ENCODE measurements around the gene VPS13C. TPM values are rescaled to one million over a fixed set of nuclear protein-coding genes. Genes with fewer than 3 reads are reported as not detected.

The VPS13C gene
- total and polyA plus RNA-seq, 2 experiments from 2014 or later, result 8.7 to 21.7 TPM

DNA sequence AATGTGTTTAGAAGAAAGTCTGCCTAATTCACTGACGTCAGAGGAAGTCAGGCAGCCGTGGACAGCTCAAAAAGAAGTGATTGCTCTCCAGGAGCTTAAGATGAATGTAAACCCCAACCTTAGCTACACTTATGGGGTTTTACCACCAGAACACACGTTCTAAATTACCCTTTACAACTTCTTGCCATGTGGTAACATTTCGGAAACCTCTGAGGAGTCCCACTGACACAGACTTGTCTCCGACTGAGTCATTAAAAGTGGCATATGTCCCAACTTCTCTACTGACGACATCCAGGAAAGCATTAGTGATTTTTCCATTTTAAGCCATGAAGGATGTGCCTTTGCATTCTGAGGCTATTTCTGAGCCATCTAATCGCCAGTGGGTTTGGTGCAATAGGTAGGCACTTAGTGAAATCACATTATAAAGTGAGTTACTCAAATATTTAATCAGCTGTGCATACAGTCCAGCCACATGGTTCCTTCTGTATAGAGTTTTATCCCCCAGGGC is 38.9 kb upstream of the VPS13C start:
- no peaks in the 10 kb centered on the region for H3K36me3 ChIP-seq (ENCODE audit: low read depth)
- no peaks in the 10 kb centered on the region for H3K9me2 ChIP-seq (ENCODE audit: insufficient read depth)
- peak overlapping the region; percentile 69 for H3K4me2 ChIP-seq (ENCODE audit: unreplicated experiment)
- peaks cover 14% of the 10 kb centered on the region for H3F3A ChIP-seq (ENCODE audit: insufficient read depth)
- no peaks in the 10 kb centered on the region for H3K79me2 ChIP-seq (ENCODE audit: insufficient read depth)
- no peaks in the 10 kb centered on the region for H3K27me3 ChIP-seq (replicated peaks; ENCODE audit: insufficient read depth)
- no peaks in the 10 kb centered on the region for H3K9me3 ChIP-seq (ENCODE audit: low read depth)
- peaks cover 11% of the 10 kb centered on the region for H3K4me1 ChIP-seq (ENCODE audit: insufficient read depth)
- H3K9ac ChIP-seq, result peak overlapping the region; percentile 55
- TF ChIP-seq EZH2phosphoT487 (IDR thresholded peaks at IDR 0.05; ENCODE audit: insufficient read depth, low read depth), result no peak
- TF ChIP-seq EZH2 (IDR thresholded peaks at IDR 0.05; ENCODE audit: insufficient read depth, poor library complexity, severe bottlenecking), result no peak
- peak; percentile 95 for DNase-seq
- no peaks in the 10 kb centered on the region for H4K20me1 ChIP-seq (ENCODE audit: insufficient read depth)
- H3K4me3 ChIP-seq, result peak overlapping the region; percentile 56
- peak overlapping the region; percentile 77 for H3K27ac ChIP-seq
- WGBS, 2 experiments (ENCODE audit: low coverage in 1 of 2, low lambda C conversion rate in 2 of 2, missing lambda C conversion rate in 2 of 2), result 2% methylated on average over 7 of the region's 7 CpGs
- in situ Hi-C loops (cut with MboI), result no loop called here
- peak overlapping the region; percentile 42; the same call in 1 of the 2 replicates for H2AFZ ChIP-seq

DNA sequence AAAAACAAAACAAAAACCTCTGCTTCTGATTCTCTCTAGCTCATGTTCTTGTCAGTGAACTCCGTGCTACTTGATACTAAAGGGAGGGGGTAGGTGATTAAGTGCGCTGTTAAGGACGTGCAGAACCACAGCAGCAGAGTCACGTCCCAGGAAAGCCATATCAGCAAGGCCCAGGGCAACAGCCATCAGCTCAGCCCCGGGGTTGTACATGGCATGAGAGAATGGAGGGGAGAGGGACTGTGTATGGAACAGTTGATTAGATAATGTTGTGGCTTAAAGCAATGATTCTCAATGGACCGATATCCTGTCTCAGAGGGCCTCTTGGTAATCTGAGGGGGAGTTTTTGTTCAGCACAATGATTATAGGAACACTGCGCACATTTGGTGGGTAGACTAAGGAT is 34.1 kb upstream of the VPS13C start:
- H3K4me2 ChIP-seq (ENCODE audit: unreplicated experiment), result no peak overlapping the region
- H3K9me2 ChIP-seq (ENCODE audit: insufficient read depth), result no peaks in the 10 kb centered on the region
- no peaks in the 10 kb centered on the region for H3K9me3 ChIP-seq (ENCODE audit: low read depth)
- H4K20me1 ChIP-seq (ENCODE audit: insufficient read depth), result no peaks in the 10 kb centered on the region
- in situ Hi-C loops (cut with MboI), result no loop called here
- H3K27me3 ChIP-seq (replicated peaks; ENCODE audit: insufficient read depth), result no peaks in the 10 kb centered on the region
- no peak overlapping the region for H3K4me3 ChIP-seq
- H3K4me1 ChIP-seq (ENCODE audit: insufficient read depth), result peaks cover 9% of the 10 kb centered on the region
- H2AFZ ChIP-seq, result no peak overlapping the region
- no peak overlapping the region for H3K9ac ChIP-seq
- WGBS, 2 experiments (ENCODE audit: low coverage in 1 of 2, low lambda C conversion rate in 2 of 2, missing lambda C conversion rate in 2 of 2), result 84 to 87% methylated on average over 7 of the region's 7 CpGs
- H3K27ac ChIP-seq, result no peak overlapping the region
- no peak for DNase-seq
- no peaks in the 10 kb centered on the region for H3K79me2 ChIP-seq (ENCODE audit: insufficient read depth)
- H3K36me3 ChIP-seq (ENCODE audit: low read depth), result no peaks in the 10 kb centered on the region
- TF ChIP-seq EZH2phosphoT487 (IDR thresholded peaks at IDR 0.05; ENCODE audit: insufficient read depth, low read depth) (no peak), EZH2 (IDR thresholded peaks at IDR 0.05; ENCODE audit: insufficient read depth, poor library complexity, severe bottlenecking) (no peak)
- H3F3A ChIP-seq (ENCODE audit: insufficient read depth), result peaks cover 11% of the 10 kb centered on the region

DNA sequence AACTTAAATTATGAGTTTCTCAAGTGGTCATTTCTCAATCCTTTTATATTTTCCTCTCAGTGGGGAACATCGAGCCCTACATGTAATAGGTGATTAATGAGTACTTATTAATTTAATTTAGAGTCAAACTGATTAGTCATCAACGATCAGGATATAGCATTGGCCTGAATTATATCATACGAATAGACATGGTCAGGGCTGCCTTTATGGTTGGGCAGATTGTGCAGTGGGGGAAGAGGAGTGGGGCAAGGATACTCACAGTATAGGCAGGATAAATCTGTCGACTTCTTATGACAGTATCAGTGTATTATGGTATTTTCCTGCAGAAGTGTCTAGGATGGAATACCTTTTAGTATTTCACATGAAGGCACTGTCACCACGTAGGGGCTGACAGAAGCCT is 33.6 kb upstream of the VPS13C start:
- Histone ChIP-seq H3K27ac (no peak overlapping the region), H3K9ac (no peak overlapping the region), H3K9me2 (ENCODE audit: insufficient read depth) (no peaks in the 10 kb centered on the region), H2AFZ (no peak overlapping the region), H4K20me1 (ENCODE audit: insufficient read depth) (no peaks in the 10 kb centered on the region), H3K4me2 (ENCODE audit: unreplicated experiment) (no peak overlapping the region), H3K4me3 (no peak overlapping the region), H3K4me1 (ENCODE audit: insufficient read depth) (peaks cover 6% of the 10 kb centered on the region), H3K27me3 (replicated peaks; ENCODE audit: insufficient read depth) (no peaks in the 10 kb centered on the region), H3K9me3 (ENCODE audit: low read depth) (no peaks in the 10 kb centered on the region), H3K36me3 (ENCODE audit: low read depth) (no peaks in the 10 kb centered on the region), H3K79me2 (ENCODE audit: insufficient read depth) (no peaks in the 10 kb centered on the region), H3F3A (ENCODE audit: insufficient read depth) (peaks cover 6% of the 10 kb centered on the region)
- 77 to 83% methylated on average over 5 of the region's 5 CpGs for WGBS, 2 experiments (ENCODE audit: low coverage in 1 of 2, low lambda C conversion rate in 2 of 2, missing lambda C conversion rate in 2 of 2)
- in situ Hi-C loops (cut with MboI), result no loop called here
- DNase-seq, result no peak
- TF ChIP-seq EZH2phosphoT487 (IDR thresholded peaks at IDR 0.05; ENCODE audit: insufficient read depth, low read depth) (no peak), EZH2 (IDR thresholded peaks at IDR 0.05; ENCODE audit: insufficient read depth, poor library complexity, severe bottlenecking) (no peak)

DNA sequence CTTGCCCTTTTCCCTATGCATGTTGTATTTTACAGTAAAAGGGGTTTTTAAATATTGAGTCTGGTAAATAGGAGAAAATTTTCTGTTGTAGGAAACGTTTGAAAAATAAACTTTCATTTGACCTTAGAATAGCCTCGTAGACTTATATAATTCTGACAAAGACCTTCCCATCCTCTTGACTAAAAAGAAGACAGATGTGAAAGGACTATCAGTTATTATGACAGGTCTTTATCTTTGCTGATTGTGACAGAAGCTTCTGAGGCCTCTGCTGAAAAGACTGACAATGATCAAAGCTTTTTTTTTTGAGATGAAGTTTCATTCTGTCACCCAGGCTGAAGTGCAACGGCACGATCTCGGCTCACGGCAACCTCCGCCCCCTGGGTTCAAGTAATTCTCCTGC is 30.7 kb upstream of the VPS13C start:
- TF ChIP-seq EZH2 (IDR thresholded peaks at IDR 0.05; ENCODE audit: insufficient read depth, poor library complexity, severe bottlenecking) (no peak), EZH2phosphoT487 (IDR thresholded peaks at IDR 0.05; ENCODE audit: insufficient read depth, low read depth) (no peak)
- Histone ChIP-seq H3K4me2 (ENCODE audit: unreplicated experiment) (no peak overlapping the region), H3F3A (ENCODE audit: insufficient read depth) (no peaks in the 10 kb centered on the region), H3K9ac (no peak overlapping the region), H2AFZ (no peak overlapping the region), H3K27me3 (replicated peaks; ENCODE audit: insufficient read depth) (no peaks in the 10 kb centered on the region), H4K20me1 (ENCODE audit: insufficient read depth) (no peaks in the 10 kb centered on the region), H3K9me3 (ENCODE audit: low read depth) (no peaks in the 10 kb centered on the region), H3K79me2 (ENCODE audit: insufficient read depth) (no peaks in the 10 kb centered on the region), H3K27ac (no peak overlapping the region), H3K9me2 (ENCODE audit: insufficient read depth) (no peaks in the 10 kb centered on the region), H3K4me3 (no peak overlapping the region), H3K4me1 (ENCODE audit: insufficient read depth) (peaks cover 10% of the 10 kb centered on the region; the same call in 1 of the 2 replicates), H3K36me3 (ENCODE audit: low read depth) (no peaks in the 10 kb centered on the region)
- in situ Hi-C loops (cut with MboI), result no loop called here
- WGBS, 2 experiments (ENCODE audit: low coverage in 1 of 2, low lambda C conversion rate in 2 of 2, missing lambda C conversion rate in 2 of 2), result 85 to 87% methylated on average over 7 of the region's 7 CpGs
- DNase-seq, result no peak

DNA sequence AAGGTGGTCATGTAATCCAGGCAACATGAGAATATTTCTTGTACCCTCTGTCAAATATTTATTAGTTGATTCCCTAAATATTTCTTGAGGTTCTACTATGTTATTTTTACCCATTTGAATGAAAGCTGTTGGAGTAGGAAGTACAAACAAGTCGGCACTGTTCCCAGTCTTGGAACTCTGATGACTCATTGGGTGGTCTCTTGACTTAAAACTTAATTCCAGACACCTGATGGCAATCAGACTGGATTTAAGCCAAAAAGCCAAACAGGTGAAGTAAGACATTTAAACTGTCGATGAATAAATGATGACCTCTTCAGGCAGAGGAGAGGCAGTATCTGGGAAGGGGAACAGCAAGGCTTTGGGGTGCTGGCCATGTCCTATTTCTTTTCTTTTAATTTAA is 29.4 kb upstream of the VPS13C start:
- H3K27ac ChIP-seq, result no peak overlapping the region
- no peak for TF ChIP-seq EZH2phosphoT487 (IDR thresholded peaks at IDR 0.05; ENCODE audit: insufficient read depth, low read depth)
- TF ChIP-seq EZH2 (IDR thresholded peaks at IDR 0.05; ENCODE audit: insufficient read depth, poor library complexity, severe bottlenecking), result no peak
- H3F3A ChIP-seq (ENCODE audit: insufficient read depth), result no peaks in the 10 kb centered on the region
- no peak overlapping the region for H2AFZ ChIP-seq
- in situ Hi-C loops (cut with MboI), result no loop called here
- no peaks in the 10 kb centered on the region for H3K79me2 ChIP-seq (ENCODE audit: insufficient read depth)
- WGBS, 2 experiments (ENCODE audit: low coverage in 1 of 2, low lambda C conversion rate in 2 of 2, missing lambda C conversion rate in 2 of 2), result 70 to 73% methylated on average over 2 of the region's 2 CpGs
- H4K20me1 ChIP-seq (ENCODE audit: insufficient read depth), result no peaks in the 10 kb centered on the region
- H3K36me3 ChIP-seq (ENCODE audit: low read depth), result no peaks in the 10 kb centered on the region
- no peak overlapping the region for H3K4me2 ChIP-seq (ENCODE audit: unreplicated experiment)
- no peaks in the 10 kb centered on the region for H3K9me3 ChIP-seq (ENCODE audit: low read depth)
- H3K9me2 ChIP-seq (ENCODE audit: insufficient read depth), result no peaks in the 10 kb centered on the region
- H3K4me1 ChIP-seq (ENCODE audit: insufficient read depth), result peaks cover 10% of the 10 kb centered on the region; the same call in 1 of the 2 replicates
- no peak overlapping the region for H3K9ac ChIP-seq
- no peak for DNase-seq
- no peak overlapping the region for H3K4me3 ChIP-seq
- no peaks in the 10 kb centered on the region for H3K27me3 ChIP-seq (replicated peaks; ENCODE audit: insufficient read depth)
